GM12878 (cell line): ENCODE measurements around the gene IDH3A. TPM values are rescaled to one million over a fixed set of nuclear protein-coding genes. Genes with fewer than 3 reads are reported as not detected.
A peak's percentile ranks its signal among the peaks of the same experiment; 100 is the strongest.

ENCODE experiments used
- CHD2 ChIP-seq: IDR thresholded peaks from 2 replicates; pipeline ENCODE4 v1.6.1; 2011; ENCODE audit warnings: low read depth, low read length, improper control_type of control experiment, borderline replicate concordance
- IKZF1 ChIP-seq: fragments of 450-650 bp; conservative IDR thresholded peaks from 2 replicates; pipeline ENCODE4 v1.6.1; 2017; ENCODE audit warnings: antibody characterized with exemption, mild to moderate bottlenecking
- MXI1 ChIP-seq: fragments of 150-350 bp; IDR thresholded peaks from 2 replicates; pipeline ENCODE4 v1.6.1; 2011; ENCODE audit warnings: low read depth, mild to moderate bottlenecking, inconsistent platforms, low read length, improper control_type of control experiment
- MYC ChIP-seq: IDR thresholded peaks from 2 replicates; pipeline ENCODE4 v1.6.1; 2011; ENCODE audit warnings: mild to moderate bottlenecking, low read length, moderate library complexity, inconsistent platforms; ENCODE audit not compliant: insufficient read depth, insufficient replicate concordance, insufficient read length, severe bottlenecking
- POU2F2 ChIP-seq: IDR thresholded peaks from 3 replicates; pipeline ENCODE4 v1.6.1; 2011; ENCODE audit warnings: low read depth, mild to moderate bottlenecking, low read length, borderline replicate concordance
- RCOR1 ChIP-seq: conservative IDR thresholded peaks from 2 replicates; pipeline ENCODE4 v1.6.1; 2012; ENCODE audit warnings: low read depth, low read length, improper control_type of control experiment
- SMC3 ChIP-seq: IDR thresholded peaks from 2 replicates; pipeline ENCODE4 v1.6.1; 2011; ENCODE audit warnings: low read length, improper control_type of control experiment, borderline replicate concordance
- SREBF1 ChIP-seq: IDR thresholded peaks from 2 replicates; pipeline ENCODE4 v1.6.1; 2012; ENCODE audit warnings: mild to moderate bottlenecking, low read length
- polyA plus RNA-seq, 11 experiments: library from polyadenylated mRNA; depleted of rRNA in 4 of 11; unstranded in 6 of 11; stranded (reverse) in 5 of 11; fragments of >200 nt; fragmentation: Nextera tagmentation in 4 of 11; fragmentation: Illumina TruSeq in 1 of 11; extraction: Ambion mirVana in 4 of 11; extraction: Trizol in 1 of 11; gene quantifications; 1 replicate in 1 of 11; 2 replicates in 10 of 11; pipeline versions ENCODE4 v1.2.1 to v1.2.3, GENCODE V29; 2011 to 2016; ENCODE audit warnings: inconsistent platforms in 2 of 11, missing spikeins in 2 of 11, low read depth in 1 of 11
- total RNA-seq, 4 experiments: library from RNA; depleted of rRNA in 3 of 4; stranded (reverse); fragments of >200 nt in 3 of 4; fragmentation: Illumina TruSeq in 1 of 4; extraction: Trizol in 1 of 4; gene quantifications; 2 replicates each; pipeline versions ENCODE4 v1.2.1 to v1.2.3, GENCODE V29; 2013 to 2021
- TF ChIP-seq, protein P1 (sequence below): IDR thresholded peaks from 2 replicates; pipeline ENCODE4 v1.6.1; 2012; ENCODE audit warnings: mild to moderate bottlenecking, low read depth, low read length
- TF ChIP-seq, protein P2 (sequence below): fragments of 450-650 bp; IDR thresholded peaks from 2 replicates; pipeline ENCODE4 v1.6.1; 2018; ENCODE audit warnings: borderline replicate concordance, mild to moderate bottlenecking; ENCODE audit not compliant: partially characterized antibody
- TF ChIP-seq, protein P3 (sequence below): IDR thresholded peaks from 2 replicates; pipeline ENCODE4 v1.6.1; 2012; ENCODE audit warnings: low read depth, low read length, improper control_type of control experiment
- TF ChIP-seq, protein P4 (sequence below): fragments of 450-650 bp; IDR thresholded peaks from 2 replicates; pipeline ENCODE4 v1.6.1; 2016; ENCODE audit warnings: mild to moderate bottlenecking, moderate library complexity, borderline replicate concordance
- TF ChIP-seq, protein P5 (sequence below): fragments of 450-650 bp; IDR thresholded peaks from 2 replicates; pipeline ENCODE4 v1.6.1; 2017; ENCODE audit warnings: low read depth, mild to moderate bottlenecking, moderate library complexity
- TF ChIP-seq, protein P6 (sequence below): IDR thresholded peaks from 2 replicates; pipeline ENCODE4 v1.6.1; 2011; ENCODE audit warnings: low read depth, mild to moderate bottlenecking, low read length, moderate library complexity, borderline replicate concordance; ENCODE audit errors: extremely low read depth

IDH3A gene
- total and polyA plus RNA-seq, 10 of the 15 experiments (the other 5 are each of a cell fraction or from before 2014, with no cell fraction given), result 83.9 to 254 (median 195) TPM

DNA sequence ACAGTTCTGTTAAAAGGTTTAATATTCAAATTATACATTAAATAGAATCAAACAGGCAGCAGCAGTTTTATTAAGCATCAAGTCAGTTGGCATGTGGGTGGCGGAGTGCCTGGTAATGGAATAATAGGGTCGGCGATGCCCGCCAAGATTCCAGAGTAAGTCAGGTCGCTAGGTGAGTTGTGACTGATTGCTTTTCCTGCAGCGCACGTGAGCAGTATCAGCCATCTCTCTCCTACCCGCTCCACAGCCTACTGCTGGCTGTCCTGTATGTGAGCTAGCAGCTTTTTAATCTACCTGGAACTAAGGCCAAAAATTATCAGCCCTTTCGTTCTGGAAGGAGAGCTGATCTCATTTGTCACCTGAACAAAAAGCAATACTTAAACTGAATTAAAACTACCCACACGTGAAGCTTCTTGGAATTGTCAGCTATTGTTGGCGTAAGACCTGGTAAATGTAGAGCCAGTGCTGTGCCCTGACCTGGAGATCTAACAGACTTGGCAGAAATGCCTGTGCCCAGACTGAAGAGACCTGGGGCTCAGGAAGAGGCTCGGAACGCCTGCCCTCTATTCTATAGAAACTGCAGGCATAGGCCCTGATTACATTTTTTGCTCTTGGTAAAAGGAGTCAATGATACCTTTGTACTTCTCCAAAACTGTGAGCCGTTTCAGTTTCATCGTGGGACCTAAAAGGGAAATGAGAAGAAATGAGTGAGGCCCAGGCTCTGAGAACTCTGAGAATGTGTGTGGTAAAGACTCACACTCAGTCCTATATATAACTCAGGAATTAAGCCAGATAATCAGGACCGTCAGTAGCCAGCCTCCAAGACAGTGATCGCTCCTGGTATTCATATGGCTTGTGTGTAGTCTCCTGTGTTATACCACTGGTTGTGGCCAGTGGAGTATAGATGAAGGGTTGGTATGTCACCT is 21.9 kb downstream of the IDH3A start (continued):
- TF ChIP-seq CHD2 (0 out of 2 replicates have a peak, but pooled peaks have one; percentile 36), MYC (no peak), SMC3 (no peak; the same call in 1 of the 2 replicates), IKZF1 (peak; percentile 85), POU2F2 (no peak), MXI1 (no peak), SREBF1 (no peak), RCOR1 (0 out of 2 replicates have a peak, but pooled peaks have one; percentile 42)
- TF ChIP-seq, protein P1, sequence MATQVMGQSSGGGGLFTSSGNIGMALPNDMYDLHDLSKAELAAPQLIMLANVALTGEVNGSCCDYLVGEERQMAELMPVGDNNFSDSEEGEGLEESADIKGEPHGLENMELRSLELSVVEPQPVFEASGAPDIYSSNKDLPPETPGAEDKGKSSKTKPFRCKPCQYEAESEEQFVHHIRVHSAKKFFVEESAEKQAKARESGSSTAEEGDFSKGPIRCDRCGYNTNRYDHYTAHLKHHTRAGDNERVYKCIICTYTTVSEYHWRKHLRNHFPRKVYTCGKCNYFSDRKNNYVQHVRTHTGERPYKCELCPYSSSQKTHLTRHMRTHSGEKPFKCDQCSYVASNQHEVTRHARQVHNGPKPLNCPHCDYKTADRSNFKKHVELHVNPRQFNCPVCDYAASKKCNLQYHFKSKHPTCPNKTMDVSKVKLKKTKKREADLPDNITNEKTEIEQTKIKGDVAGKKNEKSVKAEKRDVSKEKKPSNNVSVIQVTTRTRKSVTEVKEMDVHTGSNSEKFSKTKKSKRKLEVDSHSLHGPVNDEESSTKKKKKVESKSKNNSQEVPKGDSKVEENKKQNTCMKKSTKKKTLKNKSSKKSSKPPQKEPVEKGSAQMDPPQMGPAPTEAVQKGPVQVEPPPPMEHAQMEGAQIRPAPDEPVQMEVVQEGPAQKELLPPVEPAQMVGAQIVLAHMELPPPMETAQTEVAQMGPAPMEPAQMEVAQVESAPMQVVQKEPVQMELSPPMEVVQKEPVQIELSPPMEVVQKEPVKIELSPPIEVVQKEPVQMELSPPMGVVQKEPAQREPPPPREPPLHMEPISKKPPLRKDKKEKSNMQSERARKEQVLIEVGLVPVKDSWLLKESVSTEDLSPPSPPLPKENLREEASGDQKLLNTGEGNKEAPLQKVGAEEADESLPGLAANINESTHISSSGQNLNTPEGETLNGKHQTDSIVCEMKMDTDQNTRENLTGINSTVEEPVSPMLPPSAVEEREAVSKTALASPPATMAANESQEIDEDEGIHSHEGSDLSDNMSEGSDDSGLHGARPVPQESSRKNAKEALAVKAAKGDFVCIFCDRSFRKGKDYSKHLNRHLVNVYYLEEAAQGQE, result no peak
- TF ChIP-seq, protein P2, sequence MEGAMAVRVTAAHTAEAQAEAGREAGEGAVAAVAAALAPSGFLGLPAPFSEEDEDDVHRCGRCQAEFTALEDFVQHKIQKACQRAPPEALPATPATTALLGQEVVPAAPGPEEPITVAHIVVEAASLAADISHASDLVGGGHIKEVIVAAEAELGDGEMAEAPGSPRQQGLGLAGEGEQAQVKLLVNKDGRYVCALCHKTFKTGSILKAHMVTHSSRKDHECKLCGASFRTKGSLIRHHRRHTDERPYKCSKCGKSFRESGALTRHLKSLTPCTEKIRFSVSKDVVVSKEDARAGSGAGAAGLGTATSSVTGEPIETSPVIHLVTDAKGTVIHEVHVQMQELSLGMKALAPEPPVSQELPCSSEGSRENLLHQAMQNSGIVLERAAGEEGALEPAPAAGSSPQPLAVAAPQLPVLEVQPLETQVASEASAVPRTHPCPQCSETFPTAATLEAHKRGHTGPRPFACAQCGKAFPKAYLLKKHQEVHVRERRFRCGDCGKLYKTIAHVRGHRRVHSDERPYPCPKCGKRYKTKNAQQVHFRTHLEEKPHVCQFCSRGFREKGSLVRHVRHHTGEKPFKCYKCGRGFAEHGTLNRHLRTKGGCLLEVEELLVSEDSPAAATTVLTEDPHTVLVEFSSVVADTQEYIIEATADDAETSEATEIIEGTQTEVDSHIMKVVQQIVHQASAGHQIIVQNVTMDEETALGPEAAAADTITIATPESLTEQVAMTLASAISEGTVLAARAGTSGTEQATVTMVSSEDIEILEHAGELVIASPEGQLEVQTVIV, result no peak
- TF ChIP-seq, protein P3, sequence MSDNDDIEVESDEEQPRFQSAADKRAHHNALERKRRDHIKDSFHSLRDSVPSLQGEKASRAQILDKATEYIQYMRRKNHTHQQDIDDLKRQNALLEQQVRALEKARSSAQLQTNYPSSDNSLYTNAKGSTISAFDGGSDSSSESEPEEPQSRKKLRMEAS, result no peak
- TF ChIP-seq, protein P4, sequence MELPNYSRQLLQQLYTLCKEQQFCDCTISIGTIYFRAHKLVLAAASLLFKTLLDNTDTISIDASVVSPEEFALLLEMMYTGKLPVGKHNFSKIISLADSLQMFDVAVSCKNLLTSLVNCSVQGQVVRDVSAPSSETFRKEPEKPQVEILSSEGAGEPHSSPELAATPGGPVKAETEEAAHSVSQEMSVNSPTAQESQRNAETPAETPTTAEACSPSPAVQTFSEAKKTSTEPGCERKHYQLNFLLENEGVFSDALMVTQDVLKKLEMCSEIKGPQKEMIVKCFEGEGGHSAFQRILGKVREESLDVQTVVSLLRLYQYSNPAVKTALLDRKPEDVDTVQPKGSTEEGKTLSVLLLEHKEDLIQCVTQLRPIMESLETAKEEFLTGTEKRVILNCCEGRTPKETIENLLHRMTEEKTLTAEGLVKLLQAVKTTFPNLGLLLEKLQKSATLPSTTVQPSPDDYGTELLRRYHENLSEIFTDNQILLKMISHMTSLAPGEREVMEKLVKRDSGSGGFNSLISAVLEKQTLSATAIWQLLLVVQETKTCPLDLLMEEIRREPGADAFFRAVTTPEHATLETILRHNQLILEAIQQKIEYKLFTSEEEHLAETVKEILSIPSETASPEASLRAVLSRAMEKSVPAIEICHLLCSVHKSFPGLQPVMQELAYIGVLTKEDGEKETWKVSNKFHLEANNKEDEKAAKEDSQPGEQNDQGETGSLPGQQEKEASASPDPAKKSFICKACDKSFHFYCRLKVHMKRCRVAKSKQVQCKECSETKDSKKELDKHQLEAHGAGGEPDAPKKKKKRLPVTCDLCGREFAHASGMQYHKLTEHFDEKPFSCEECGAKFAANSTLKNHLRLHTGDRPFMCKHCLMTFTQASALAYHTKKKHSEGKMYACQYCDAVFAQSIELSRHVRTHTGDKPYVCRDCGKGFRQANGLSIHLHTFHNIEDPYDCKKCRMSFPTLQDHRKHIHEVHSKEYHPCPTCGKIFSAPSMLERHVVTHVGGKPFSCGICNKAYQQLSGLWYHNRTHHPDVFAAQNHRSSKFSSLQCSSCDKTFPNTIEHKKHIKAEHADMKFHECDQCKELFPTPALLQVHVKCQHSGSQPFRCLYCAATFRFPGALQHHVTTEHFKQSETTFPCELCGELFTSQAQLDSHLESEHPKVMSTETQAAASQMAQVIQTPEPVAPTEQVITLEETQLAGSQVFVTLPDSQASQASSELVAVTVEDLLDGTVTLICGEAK, result no peak
- TF ChIP-seq, protein P5, sequence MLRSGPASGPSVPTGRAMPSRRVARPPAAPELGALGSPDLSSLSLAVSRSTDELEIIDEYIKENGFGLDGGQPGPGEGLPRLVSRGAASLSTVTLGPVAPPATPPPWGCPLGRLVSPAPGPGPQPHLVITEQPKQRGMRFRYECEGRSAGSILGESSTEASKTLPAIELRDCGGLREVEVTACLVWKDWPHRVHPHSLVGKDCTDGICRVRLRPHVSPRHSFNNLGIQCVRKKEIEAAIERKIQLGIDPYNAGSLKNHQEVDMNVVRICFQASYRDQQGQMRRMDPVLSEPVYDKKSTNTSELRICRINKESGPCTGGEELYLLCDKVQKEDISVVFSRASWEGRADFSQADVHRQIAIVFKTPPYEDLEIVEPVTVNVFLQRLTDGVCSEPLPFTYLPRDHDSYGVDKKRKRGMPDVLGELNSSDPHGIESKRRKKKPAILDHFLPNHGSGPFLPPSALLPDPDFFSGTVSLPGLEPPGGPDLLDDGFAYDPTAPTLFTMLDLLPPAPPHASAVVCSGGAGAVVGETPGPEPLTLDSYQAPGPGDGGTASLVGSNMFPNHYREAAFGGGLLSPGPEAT, result peak; percentile 84
- TF ChIP-seq, protein P6, sequence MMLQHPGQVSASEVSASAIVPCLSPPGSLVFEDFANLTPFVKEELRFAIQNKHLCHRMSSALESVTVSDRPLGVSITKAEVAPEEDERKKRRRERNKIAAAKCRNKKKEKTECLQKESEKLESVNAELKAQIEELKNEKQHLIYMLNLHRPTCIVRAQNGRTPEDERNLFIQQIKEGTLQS, result no peak
